Measurements from ENCODE around the gene EHD3.

- no peak for TF ChIP-seq TAF1 (IDR thresholded peaks at IDR 0.05; ENCODE audit: borderline replicate concordance, low read depth, low read length)
- no peak for TF ChIP-seq POLR2A (IDR thresholded peaks at IDR 0.05; ENCODE audit: low read depth, low read length)
- no peak for TF ChIP-seq POLR2AphosphoS5 (IDR thresholded peaks at IDR 0.05; ENCODE audit: low read depth, low read length)
Measured at GRCh38 chr2:31204783-31205182, 29.2 kb upstream of the EHD3 start.
